ENCODE results near the gene HMGCR.

HMGCR gene

GRCh38 chr5:75361310-75361709 is 24.3 kb downstream of the HMGCR start:
- Mint-ChIP-seq H3K4me1 (ENCODE audit: low read depth) (no peaks in the 10 kb centered on the region), H3K9me3 (no peaks in the 10 kb centered on the region), H3K27ac (no peak overlapping the region), H3K36me3 (ENCODE audit: low read depth) (peaks cover 51% of the 10 kb centered on the region), H3K27me3 (no peaks in the 10 kb centered on the region), H3K4me3 (no peak overlapping the region)

- H3K27ac Mint-ChIP-seq: no peak overlapping the region
Observed at GRCh38 chr5:75362474-75362975, 25.5 kb downstream of the HMGCR start.

DNA sequence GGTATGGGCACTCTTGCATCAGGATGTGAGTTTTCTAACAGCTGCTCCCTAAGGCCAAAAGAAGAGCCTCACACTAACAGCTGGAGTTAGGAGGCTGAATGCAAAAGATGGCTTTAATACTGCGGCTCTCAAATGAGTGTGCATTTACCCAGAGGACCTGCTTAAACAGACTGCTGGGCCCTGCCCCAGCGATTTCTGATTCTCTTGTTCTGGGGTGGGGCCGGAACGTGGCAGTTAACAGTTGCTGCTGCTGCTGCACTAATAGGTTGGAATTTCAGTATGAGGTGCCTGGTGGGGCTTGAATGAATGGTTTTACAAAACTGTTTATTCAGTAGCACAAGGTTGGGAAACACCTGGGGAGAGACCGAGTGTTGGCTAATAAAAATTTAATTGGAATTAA is 26.1 kb downstream of the HMGCR start:
- Mint-ChIP-seq H3K36me3 (ENCODE audit: low read depth) (peaks cover 37% of the 10 kb centered on the region), H3K27me3 (no peaks in the 10 kb centered on the region), H3K27ac (no peak overlapping the region), H3K4me1 (ENCODE audit: low read depth) (peaks cover 7% of the 10 kb centered on the region), H3K9me3 (no peaks in the 10 kb centered on the region), H3K4me3 (no peak overlapping the region)

More at GRCh38 chr5:75362474-75362975, 25.5 kb downstream of the HMGCR start:
- Mint-ChIP-seq H3K36me3 (ENCODE audit: low read depth) (peaks cover 39% of the 10 kb centered on the region), H3K9me3 (no peaks in the 10 kb centered on the region), H3K27me3 (no peaks in the 10 kb centered on the region), H3K4me1 (ENCODE audit: low read depth) (peaks cover 7% of the 10 kb centered on the region), H3K4me3 (no peak overlapping the region)

GRCh38 chr5:75363726-75364495 is 26.9 kb downstream of the HMGCR start:
- H3K4me1 Mint-ChIP-seq (ENCODE audit: low read depth): peaks cover 7% of the 10 kb centered on the region
- H3K9me3 Mint-ChIP-seq: no peaks in the 10 kb centered on the region
- H3K27ac Mint-ChIP-seq: no peak overlapping the region
- no peak overlapping the region for H3K4me3 Mint-ChIP-seq
- H3K27me3 Mint-ChIP-seq: no peaks in the 10 kb centered on the region
- peaks cover 33% of the 10 kb centered on the region for H3K36me3 Mint-ChIP-seq (ENCODE audit: low read depth)

DNA sequence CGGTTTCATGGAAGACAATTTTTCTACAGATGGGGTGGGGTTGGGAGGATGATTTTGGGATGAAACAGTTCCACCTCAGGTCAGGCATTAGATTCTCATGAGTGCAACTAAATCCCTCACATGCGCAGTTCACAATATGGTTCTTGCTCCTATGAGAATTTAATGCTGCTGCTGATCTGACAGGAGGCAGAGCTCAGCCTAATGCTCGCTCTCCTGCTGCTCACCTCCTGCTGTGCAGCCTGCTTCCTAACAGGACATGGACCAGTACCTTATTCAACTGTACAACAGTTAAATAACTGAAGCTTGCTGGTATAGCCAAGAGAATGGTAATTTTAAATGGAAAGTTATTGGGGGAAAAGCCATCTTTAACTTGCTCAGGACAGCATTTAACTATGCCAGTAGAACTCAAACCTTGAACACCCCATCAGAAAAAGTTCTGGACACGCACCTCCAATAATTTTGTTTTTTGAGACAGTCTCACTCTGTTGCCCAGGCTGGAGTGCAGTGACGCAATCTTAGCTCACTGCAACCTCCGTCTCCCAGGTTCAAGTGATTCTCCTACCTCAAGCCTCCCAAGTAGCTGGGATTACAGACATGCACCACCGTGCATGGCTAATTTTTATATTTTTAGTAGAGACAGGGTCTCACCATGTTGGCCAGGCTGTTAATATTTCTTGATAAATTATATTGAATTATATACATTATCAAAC is 27.7 kb downstream of the HMGCR start:
- H3K4me3 Mint-ChIP-seq: no peak overlapping the region
- H3K4me1 Mint-ChIP-seq (ENCODE audit: low read depth): peaks cover 7% of the 10 kb centered on the region
- H3K36me3 Mint-ChIP-seq (ENCODE audit: low read depth): peaks cover 29% of the 10 kb centered on the region
- H3K27ac Mint-ChIP-seq: no peak overlapping the region
- no peaks in the 10 kb centered on the region for H3K9me3 Mint-ChIP-seq
- H3K27me3 Mint-ChIP-seq: no peaks in the 10 kb centered on the region

DNA sequence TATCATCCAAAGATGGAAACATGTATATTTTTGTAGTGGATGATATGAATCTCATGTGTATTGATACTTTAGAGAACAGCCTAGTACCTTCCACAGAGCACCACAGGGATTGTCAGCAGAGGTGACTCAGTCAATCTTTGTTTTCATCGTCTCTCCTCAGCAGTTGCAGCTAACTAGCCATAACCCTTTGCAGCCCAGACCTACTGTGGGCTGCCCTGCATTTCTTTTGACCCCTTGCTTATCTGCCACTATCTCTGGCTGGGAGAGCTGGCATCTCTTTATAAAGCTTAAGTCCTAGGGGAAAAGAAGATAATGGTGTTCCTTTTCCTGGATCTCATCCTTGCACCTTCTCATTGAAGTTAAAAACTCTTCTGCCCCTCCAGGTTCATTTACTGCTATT is 28.7 kb downstream of the HMGCR start:
- Mint-ChIP-seq H3K4me3 (no peak overlapping the region), H3K36me3 (ENCODE audit: low read depth) (peaks cover 23% of the 10 kb centered on the region), H3K27me3 (no peaks in the 10 kb centered on the region)

DNA sequence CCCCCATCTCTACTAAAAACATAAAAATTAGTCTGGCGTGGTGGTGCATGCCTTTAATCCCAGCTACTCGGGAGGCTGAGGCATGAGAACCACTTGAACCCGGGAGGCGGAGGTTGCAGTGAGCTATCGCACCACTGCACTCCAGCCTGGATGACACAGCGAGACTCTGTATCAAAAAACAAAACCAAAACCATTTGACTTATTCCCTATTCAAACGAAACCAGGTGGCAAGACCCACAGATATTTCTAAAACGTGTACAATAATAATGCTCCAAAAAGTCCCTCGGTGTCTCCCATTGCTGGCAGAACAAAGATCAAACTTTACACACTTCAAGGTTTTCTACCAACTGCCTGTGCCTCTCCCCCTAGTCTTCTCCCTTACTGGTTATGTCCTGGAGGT is 29.8 kb downstream of the HMGCR start:
- Mint-ChIP-seq H3K4me1 (ENCODE audit: low read depth) (peaks cover 7% of the 10 kb centered on the region), H3K27me3 (no peaks in the 10 kb centered on the region), H3K36me3 (ENCODE audit: low read depth) (peaks cover 16% of the 10 kb centered on the region), H3K4me3 (no peak overlapping the region), H3K27ac (no peak overlapping the region), H3K9me3 (no peaks in the 10 kb centered on the region)

More for the DNA sequence above, 28.7 kb downstream of the HMGCR start:
- H3K9me3 Mint-ChIP-seq: no peaks in the 10 kb centered on the region
- H3K27ac Mint-ChIP-seq: no peak overlapping the region
- H3K4me1 Mint-ChIP-seq (ENCODE audit: low read depth): peaks cover 7% of the 10 kb centered on the region

- no peak overlapping the region for H3K4me3 Mint-ChIP-seq
- H3K9me3 Mint-ChIP-seq: no peaks in the 10 kb centered on the region
- H3K36me3 Mint-ChIP-seq (ENCODE audit: low read depth): peaks cover 11% of the 10 kb centered on the region
- no peak overlapping the region for H3K27ac Mint-ChIP-seq
- peaks cover 7% of the 10 kb centered on the region for H3K4me1 Mint-ChIP-seq (ENCODE audit: low read depth)
- no peaks in the 10 kb centered on the region for H3K27me3 Mint-ChIP-seq
Observed at GRCh38 chr5:75367401-75367800, 30.4 kb downstream of the HMGCR start.

- no peak overlapping the region for H3K4me3 Mint-ChIP-seq
- H3K36me3 Mint-ChIP-seq (ENCODE audit: low read depth): peaks cover 16% of the 10 kb centered on the region
- H3K9me3 Mint-ChIP-seq: no peaks in the 10 kb centered on the region
- no peaks in the 10 kb centered on the region for H3K27me3 Mint-ChIP-seq
- no peak overlapping the region for H3K27ac Mint-ChIP-seq
- peaks cover 7% of the 10 kb centered on the region for H3K4me1 Mint-ChIP-seq (ENCODE audit: low read depth)
Observed at GRCh38 chr5:75368391-75368790, 31.4 kb downstream of the HMGCR start.

GRCh38 chr5:75373862-75374261 is 36.8 kb downstream of the HMGCR start:
- no peaks in the 10 kb centered on the region for H3K9me3 Mint-ChIP-seq
- H3K4me1 Mint-ChIP-seq (ENCODE audit: low read depth): no peaks in the 10 kb centered on the region
- peaks cover 34% of the 10 kb centered on the region for H3K36me3 Mint-ChIP-seq (ENCODE audit: low read depth)
- no peak overlapping the region for H3K27ac Mint-ChIP-seq
- H3K4me3 Mint-ChIP-seq: no peak overlapping the region
- no peaks in the 10 kb centered on the region for H3K27me3 Mint-ChIP-seq

DNA sequence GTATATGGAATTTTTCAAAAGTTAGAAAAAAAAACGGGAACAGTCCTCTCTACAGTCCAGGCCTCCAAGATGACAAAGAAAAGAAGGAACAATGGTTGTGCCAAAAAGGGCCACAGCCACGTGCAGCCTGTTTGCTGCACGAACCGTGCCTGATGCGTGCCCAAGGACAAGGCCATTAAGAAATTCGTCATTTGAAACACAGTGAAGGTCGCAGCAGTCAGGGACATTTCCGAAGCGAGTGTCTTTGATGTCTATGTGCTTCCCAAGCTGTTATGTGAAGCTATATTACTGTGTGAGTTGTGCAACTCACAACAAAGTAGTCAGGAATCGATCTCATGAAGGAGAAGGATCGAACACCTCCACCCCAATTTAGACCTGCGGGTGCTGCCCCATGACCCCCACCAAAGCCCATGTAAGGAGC is 37.4 kb downstream of the HMGCR start:
- peaks cover 40% of the 10 kb centered on the region for H3K36me3 Mint-ChIP-seq (ENCODE audit: low read depth)
- H3K27ac Mint-ChIP-seq: no peak overlapping the region
- no peaks in the 10 kb centered on the region for H3K9me3 Mint-ChIP-seq
- H3K27me3 Mint-ChIP-seq: no peaks in the 10 kb centered on the region
- H3K4me3 Mint-ChIP-seq: no peak overlapping the region
- H3K4me1 Mint-ChIP-seq (ENCODE audit: low read depth): no peaks in the 10 kb centered on the region

DNA sequence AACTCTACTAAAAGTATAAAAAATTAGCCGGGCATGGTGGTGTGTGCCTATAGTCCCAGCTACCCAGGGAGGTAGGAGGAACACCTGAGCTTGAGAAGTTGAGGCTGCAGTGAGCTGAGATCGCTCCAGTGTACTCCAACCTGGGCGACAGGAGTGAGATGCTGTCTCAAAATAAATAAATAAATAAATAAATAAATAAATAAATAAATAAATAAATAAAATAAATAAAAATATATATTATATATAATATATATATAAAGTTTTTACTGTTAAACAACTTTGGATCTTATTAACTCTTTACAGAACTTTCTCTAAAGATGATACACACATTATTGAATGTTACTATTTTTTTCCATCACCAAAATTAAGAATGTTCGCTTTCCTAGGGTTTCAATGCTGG is 38.4 kb downstream of the HMGCR start:
- H3K27me3 Mint-ChIP-seq: no peaks in the 10 kb centered on the region
- peaks cover 43% of the 10 kb centered on the region for H3K36me3 Mint-ChIP-seq (ENCODE audit: low read depth)
- no peaks in the 10 kb centered on the region for H3K4me1 Mint-ChIP-seq (ENCODE audit: low read depth)
- H3K27ac Mint-ChIP-seq: no peak overlapping the region
- H3K9me3 Mint-ChIP-seq: no peaks in the 10 kb centered on the region
- H3K4me3 Mint-ChIP-seq: no peak overlapping the region

DNA sequence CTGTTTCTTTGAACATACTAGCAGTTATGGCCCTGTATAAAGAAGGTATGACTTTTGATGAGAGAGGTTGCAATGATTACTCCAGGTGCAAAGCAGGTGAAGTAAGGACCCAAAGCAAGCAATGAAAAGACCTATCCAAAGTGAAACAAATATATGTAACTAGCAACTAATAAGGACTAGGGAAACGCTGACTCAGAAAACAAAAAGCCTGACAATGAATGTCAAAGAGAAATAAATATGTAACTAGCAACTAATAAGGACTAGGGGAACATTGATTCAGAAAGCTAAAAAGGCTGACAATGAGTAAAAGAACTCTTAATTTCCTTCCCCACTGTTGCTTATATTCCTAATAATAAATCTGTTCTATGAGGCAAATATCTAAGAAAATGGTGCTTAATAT is 43.1 kb downstream of the HMGCR start:
- Mint-ChIP-seq H3K27ac (no peak overlapping the region), H3K36me3 (ENCODE audit: low read depth) (peaks cover 60% of the 10 kb centered on the region), H3K9me3 (no peaks in the 10 kb centered on the region), H3K4me1 (ENCODE audit: low read depth) (no peaks in the 10 kb centered on the region), H3K4me3 (no peak overlapping the region), H3K27me3 (no peaks in the 10 kb centered on the region)

DNA sequence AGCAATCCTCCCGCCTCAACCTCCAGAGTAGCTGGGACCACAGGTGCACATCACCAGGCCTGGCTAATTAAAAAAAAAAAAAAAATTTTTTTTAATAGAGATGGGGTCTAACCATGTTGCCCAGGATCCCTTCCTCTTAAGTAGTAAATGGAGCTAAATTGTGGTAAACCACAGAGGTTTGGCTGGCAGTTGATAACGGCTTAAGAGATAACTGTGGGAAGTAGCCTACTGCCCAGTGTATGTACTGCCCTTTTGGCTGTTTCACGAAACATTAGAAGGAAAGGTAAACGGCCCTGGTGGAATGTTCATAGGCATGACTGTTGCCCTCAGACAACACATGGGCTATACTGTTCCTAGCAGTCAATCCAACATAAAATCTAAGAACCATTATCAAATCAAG is 44.4 kb downstream of the HMGCR start:
- no peaks in the 10 kb centered on the region for H3K4me1 Mint-ChIP-seq (ENCODE audit: low read depth)
- H3K27me3 Mint-ChIP-seq: no peaks in the 10 kb centered on the region
- H3K36me3 Mint-ChIP-seq (ENCODE audit: low read depth): peaks cover 52% of the 10 kb centered on the region
- H3K27ac Mint-ChIP-seq: no peak overlapping the region
- H3K4me3 Mint-ChIP-seq: no peak overlapping the region
- no peaks in the 10 kb centered on the region for H3K9me3 Mint-ChIP-seq

- Mint-ChIP-seq H3K27ac (no peak overlapping the region), H3K4me3 (no peak overlapping the region), H3K4me1 (ENCODE audit: low read depth) (peaks cover 4% of the 10 kb centered on the region), H3K36me3 (ENCODE audit: low read depth) (peaks cover 60% of the 10 kb centered on the region), H3K9me3 (no peaks in the 10 kb centered on the region), H3K27me3 (no peaks in the 10 kb centered on the region)
Observed at GRCh38 chr5:75384218-75384617, 47.2 kb downstream of the HMGCR start.

All from stimulated activated naive CD8-positive, alpha-beta T cell treated with anti-CD3 and anti-CD28 coated beads, Interleukin-15, Interleukin-2, amounts not matched to agents 100 ng/mL and 50 ng/mL, for 24 hours (primary cell).